Amniotic epithelial cell (primary cell): ENCODE results near the gene TCERG1.
A peak's percentile ranks its signal among the peaks of the same experiment; 100 is the strongest.

ENCODE experiments used
- DNase-seq: peaks from one replicate; pipeline ENCODE4 v3.0.0-alpha.2; 2010; ENCODE audit warnings: low read depth

Gene TCERG1

DNA sequence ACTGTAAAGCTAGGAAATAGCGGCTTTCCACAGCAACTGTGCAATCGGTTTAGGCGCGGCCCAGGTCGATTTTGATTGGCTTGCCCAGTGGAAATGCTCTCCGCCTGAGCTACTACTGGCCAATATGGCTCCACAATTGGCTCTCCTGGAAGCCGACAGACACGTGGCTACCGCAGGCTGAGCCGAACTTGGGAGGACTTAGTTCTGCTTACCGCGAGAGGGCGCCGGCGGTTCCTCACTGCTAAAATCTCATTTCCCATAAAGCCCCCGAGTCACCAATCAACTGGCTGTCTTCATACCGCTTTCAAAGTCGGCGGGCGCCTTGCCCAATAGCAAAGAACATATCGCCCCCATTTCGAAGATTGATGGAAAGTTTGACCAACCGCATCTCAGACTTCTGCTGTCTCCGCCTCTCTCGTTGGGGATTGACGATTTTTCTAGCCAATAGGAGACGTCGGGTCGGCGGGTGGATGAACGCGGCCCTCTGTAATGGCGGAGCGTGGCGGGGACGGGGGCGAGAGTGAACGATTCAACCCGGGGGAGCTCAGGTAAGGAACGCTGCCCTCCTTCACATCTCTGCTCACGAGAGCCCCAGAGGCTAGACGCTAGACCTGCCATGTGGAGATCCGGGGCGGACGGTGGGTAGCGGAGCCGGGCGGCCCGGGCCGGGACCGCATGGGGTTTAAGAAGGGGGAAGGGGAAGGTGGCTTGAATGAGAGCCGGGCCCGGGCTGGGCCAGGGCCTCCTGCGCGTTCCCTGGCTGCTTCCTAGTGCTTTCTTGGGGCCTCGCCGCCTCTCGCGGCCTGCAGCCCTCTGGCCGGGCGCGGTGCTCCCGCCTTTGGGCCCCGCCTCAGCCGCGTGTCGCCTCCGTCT lies at the start of gene TCERG1:
TSS of gene TCERG1 (plus strand) at position 473 of the 873 bp plus-strand sequence. CDS start at position 490, 17 bp downstream.
- DNase-seq: peak; percentile 100

DNA sequence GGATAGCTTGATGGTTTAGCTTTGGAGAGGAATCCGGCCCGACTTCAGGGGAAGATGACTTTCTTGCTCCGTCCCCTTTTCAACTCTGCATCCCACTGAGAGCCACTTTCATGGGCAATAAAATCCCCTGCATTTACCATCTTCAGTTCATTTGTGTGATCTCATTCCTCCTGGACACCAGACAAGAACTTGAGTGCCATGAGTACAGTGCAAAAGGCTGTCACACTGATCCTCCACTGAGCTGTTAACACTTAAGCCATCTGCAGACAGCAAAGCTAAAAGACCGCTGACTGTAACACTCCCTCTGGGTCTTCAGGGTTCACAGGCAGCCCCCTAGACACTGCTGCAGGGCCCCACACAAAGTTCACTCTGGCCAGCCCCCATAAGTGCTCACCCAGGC lies 48.3 kb upstream of the TCERG1 start:
- DNase-seq: no peak

DNA sequence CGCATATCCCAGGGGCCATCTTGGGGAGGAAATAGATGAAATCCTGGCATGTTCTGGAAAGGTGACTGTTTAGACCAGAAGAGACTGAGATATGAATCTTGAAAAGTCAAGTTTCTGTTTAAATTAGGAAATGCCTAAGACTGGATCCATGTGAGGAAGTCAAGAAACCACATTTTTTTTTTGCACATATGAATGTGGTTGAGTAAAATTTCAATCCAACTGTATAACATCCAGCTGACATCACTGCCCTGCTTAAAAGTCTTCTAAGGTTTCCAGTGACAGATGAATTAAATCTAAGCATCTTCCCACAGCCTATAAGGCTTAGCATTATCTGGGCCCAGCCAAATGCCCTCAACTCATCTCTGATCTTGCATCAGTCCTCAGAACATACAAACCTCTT lies 47.7 kb upstream of the TCERG1 start:
- peak; percentile 20 for DNase-seq

DNA sequence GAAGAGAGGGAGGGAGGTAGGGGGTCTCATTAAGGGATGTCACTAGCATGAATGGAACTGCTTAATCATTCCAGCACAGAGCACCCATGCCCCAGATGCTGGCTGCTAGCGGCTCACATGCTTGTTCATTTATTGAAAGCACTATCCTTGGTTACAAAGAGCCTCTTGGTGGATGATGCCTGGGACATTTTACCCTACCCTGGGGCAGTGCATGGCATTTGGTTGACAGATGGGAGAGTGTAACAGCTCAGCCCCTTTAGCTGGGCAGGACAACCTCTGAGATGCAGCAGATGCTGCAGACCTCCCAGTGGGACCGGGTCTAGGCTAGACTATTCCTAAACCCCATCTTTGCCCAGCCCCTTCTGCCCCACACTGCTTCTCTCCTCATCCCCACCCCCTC lies 46.9 kb upstream of the TCERG1 start:
- DNase-seq: no peak

DNA sequence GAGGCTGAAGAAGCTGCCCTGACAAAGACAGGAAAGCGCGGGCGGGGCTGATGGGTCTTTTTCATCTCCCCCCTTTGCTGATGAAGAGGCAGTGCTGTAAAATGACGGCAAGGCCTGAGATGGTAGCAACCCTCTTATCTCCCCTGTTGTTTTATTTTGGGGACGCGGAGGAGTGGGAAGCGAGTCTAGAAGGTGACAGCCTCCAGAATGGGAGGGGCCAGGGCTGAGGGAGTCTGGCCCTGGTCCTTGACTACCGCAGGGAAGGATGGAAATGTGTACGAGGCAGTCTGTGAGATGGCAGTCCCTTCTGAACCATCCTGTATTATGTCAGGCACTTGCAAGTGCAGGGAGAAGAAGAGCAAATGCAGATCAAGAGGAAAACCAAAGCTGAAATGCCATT lies 46.1 kb upstream of the TCERG1 start:
- no peak for DNase-seq

DNA sequence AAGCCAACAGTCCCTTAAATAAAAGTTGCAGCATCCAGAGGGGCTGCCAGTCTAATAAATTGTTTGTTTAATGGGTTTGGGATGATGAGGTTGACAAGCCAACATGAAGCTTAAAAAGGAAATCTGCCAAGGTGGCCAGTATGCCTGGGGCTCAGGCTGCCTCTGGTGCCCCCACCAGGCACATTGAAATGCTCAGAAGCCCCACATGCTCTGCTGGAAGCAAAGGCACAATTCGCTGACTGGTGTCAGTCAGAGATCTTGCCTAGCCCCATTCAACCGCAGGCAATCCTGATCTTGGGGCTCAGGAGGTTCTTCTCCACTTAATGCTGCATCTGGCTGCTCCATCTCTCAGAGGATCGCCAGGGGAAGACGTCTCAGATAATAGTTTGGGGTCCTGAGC lies 44.2 kb upstream of the TCERG1 start:
- DNase-seq: no peak

DNA sequence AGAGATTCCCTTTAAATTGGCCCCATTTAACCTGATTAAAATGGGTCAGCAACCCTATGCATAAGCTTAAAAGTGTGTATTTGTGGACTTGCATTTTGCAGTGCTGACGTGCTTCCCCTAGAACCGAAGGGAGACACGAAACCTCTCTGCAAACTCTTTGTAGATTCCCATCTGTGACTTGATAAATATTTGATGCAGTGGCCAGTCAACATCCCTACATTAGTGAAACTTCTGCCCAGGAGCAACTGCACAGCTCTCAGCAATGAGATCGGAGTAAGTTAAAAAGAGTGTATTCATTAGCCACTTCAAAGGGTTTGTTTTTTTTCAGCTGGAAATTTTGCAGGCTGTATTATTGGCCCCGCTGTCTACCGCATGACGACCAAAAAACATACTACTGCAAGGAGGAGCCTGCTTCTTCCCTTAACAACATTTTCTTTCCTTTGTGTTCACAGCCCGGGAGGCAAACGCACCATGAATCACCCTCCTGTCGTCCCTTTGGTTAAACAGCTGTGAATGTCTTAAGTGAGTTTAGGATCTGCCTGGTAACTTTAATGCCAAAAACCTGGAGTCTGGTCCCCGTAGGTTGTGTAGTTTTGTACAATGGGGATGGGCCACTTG lies 38.0 kb upstream of the TCERG1 start:
- DNase-seq: peak; percentile 14

DNA sequence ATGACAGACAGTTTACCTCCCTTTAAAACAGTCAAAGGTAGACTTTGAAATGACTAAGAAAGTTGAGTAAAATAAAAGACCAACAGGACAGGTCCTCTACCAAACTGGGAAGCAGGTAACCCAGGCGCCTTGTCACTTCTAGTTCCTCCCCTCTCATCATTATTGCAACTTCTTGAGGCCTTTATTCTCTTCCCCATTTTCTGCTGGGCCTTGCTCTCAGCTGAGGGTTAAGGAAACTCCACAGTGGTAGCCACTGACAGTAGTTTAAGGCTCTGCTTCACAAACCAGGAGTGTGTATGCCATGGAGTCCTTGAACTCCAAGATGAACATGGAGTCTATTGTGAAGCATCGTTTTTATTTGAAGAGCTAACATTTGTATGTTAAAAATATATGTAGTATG lies 36.9 kb upstream of the TCERG1 start:
- no peak for DNase-seq

DNA sequence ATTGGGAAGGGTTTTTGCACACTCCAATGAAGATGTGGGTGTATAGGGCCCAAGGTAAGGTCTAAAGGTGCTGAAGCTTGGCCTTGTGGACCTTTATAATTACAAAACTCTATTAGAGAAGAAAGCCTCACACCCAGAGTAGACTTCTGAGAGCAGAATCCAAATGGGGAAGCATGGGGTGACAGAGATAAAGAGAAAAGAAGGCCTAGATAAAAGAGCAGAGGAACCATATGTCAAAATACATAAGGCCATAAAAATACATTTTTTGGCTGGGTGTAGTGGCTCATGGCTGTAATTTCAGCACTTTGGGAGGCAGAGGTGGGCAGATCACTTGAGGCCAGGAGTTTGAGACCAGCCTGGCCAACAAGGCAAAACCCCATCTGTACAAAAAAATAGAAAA lies 27.4 kb upstream of the TCERG1 start:
- no peak for DNase-seq

DNA sequence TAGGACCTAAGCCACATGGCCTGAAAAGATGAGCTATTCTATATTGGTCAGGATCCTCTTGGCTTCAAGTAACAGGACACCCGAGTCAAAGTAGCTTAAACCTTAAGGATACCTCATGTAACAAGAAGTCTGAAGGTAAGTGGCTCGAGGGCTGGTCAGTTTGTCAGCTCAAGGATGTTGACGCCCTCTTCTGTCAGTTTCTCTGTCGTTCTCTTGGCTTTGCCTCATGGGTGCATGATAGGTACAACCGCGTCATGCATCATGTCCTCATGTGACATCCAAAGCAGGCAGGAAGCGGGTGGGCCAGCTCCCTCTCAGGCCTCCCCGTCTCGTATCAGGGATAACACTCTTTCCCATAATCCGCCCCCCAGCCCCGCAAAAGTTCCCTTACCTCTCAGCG lies 22.1 kb upstream of the TCERG1 start:
- no peak for DNase-seq

DNA sequence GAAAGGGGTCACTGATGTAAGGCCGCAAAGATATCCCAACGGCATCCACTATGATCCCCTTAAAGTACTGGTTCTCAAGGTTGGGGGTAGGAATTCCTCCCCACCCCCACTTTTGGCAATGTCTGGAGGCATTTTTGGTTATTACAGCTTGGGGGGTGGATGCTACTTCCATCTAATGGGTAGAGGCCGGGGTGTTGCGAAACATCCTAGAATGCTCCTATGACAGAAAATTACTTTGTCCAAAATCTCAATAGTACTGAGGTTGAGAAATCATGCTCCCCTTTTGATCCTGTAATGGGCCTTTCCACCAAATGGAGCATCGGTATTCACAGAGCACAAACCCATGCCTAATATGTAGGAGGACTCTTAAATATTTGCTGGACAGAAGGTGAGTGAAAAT lies 20.8 kb upstream of the TCERG1 start:
- no peak for DNase-seq

DNA sequence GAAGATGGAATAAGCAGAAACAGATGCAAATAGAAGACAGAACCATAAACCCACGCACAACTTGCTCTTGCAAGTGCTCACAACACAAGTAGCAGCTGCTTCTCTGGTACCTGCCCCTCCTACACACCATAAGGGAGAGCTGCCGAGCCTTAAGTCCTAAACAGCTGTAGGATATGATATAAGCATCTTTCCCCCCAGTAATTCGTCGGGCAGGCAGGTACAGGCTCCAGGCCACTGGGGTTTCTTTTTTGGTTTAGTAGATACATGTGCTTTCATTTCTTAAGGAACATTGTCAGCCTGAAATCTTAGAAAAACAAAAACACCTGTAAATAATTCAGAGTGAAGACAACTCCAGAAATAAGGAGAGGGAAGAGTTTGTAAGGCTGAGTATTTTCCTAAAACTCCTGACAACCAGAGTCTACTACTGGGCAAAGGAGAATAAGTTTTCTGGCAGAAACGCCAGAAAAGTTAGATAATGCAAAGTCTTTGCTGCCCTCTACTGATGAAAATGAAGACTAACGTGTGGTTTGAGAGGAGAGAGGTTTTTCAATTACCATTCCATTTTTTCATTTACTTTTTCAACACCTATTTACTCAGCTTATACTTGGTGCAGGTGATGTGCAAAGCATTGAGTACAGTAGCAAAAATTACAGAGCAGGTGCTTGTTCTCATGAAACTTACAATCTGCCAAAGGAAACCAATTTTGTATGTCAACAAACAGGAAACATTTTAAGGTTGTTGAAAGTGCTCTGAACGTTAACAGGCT lies 20.1 kb upstream of the TCERG1 start:
- DNase-seq: peak; percentile 42

DNA sequence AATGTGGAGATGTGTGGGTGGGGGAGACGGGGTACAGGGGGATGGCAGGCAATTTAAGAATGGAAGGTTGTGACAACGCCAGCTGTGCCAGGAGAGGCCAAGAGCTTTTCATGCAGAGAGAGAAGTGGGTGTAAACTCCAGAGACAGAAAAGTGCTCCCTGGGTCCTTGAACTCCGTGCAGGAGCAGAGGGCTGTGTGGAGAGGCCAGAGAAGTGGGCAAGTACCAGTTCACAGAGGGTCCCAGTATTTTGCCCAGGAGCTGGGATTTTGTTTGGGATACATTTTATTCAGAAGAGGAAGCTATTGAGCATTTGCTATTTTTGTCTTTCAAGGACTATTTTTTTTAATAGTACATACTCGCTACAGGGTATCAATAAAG lies 19.5 kb upstream of the TCERG1 start:
- no peak for DNase-seq

DNA sequence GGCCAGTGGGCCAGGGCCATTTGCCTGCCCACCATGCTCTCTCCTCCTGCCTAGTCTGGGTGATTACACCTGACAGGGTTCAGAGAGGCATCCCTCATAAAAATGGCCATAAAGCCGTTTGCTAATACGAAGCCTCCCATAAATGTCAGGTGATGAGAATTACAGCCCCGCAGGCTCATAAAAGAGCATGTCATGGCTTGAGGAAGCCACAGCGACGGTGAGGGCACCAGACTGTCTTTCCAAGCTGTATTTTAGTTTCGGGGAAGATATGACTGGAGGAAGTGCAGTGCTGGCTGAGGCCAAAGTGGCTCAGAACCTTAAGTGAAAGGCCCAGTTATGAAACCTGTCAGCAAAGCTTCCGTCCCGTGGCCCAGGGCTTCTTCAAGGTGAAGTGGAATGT lies 18.5 kb upstream of the TCERG1 start:
- DNase-seq: no peak

DNA sequence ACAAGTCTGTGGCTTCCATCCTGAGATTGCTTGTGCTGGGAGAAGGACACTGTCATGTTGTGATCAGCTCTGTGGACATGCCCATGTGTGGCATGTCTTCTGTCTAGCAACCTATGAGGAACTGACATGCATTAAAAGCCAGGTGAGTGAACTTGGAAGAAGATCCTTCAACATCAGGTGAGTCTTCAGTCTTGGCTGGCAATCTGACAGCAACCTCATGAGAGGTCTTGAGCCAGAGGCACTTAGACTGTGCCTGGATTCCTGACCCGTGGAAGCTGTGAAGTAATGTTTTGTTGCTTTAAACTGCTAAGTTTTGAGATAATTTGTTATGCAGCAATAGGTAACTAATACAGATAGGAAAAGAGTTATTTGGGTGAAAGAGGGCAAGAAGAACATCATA lies 6.8 kb upstream of the TCERG1 start:
- no peak for DNase-seq

DNA sequence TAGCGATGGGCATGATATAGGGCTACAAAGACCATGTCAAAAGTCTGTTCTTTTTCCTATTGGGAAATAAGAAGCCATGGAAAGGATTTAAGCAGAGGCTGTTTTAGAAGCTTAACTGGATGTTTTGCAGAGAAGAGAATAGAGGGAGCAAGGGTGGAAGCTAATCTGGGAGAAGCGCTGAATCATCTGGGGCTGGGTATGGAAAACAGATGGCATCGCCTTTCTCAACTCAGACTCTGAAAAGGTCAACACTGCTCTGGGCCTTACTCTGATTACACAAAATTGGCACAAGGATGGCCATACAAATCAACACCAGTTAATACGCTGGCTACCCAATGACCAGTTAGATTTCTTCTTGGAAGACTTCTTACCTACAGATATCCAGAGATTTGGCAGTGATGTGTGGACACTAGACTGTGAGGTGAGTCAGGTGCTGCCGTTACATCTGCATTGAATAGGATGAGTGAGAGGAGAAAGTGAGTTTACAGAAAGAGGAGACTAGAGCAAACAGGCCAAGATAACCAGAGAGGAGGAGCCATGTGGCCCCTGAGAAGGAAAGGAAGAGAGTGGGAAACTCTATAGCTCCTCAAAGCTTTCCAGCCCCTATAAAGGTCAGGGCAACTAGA lies 6.2 kb upstream of the TCERG1 start:
- DNase-seq: peak; percentile 77

DNA sequence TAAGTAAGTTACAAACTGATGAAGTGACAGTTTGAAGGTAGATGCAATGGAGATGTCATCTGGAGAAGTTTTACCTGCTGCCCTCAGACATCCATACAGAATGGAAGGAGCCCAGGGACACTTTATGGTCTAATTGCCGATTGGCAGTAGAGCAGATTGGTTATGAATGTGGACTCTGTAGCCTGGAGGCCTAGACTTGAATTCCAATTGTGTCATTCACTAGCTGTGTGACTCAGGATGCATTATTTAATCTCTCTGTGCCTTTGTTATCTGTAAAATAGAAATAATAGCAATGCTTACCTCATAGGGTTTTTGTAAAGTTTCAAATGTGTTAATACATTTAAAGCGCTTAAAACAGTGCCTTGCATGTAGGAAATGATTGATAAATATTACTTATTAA lies 5.2 kb upstream of the TCERG1 start:
- DNase-seq: peak; percentile 17

DNA sequence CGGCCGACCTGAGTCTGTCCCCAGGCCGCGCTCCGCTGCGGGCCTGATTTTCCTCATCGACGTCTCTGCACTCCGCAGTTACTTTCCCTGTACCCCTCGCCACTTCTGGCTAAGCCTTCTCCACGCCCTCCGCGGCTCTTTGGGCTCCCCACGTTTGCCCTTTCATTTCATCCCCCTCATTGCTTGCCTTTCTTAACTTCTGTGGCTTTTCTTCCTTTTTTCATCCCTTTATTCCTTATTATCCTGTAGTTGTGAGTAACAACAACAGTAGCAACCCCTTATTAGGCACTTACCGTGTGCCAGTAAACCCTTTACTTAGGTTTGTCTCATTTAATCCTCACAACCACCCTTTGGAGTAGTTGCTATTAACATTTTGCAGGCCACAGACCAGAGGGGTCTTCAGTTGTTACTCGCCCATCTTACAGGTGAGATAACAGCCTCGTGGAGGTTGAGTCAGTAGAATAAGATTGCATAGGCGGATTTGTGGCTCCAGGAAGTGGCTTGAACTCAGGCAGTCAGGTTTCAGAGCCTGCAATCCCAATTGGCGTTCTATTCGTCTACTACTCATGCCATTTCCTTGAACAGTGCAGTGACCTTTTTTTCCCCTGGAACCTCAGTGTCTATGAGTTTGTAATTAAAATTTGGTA lies 724 bp downstream of the TCERG1 start:
- DNase-seq: peak; percentile 51

DNA sequence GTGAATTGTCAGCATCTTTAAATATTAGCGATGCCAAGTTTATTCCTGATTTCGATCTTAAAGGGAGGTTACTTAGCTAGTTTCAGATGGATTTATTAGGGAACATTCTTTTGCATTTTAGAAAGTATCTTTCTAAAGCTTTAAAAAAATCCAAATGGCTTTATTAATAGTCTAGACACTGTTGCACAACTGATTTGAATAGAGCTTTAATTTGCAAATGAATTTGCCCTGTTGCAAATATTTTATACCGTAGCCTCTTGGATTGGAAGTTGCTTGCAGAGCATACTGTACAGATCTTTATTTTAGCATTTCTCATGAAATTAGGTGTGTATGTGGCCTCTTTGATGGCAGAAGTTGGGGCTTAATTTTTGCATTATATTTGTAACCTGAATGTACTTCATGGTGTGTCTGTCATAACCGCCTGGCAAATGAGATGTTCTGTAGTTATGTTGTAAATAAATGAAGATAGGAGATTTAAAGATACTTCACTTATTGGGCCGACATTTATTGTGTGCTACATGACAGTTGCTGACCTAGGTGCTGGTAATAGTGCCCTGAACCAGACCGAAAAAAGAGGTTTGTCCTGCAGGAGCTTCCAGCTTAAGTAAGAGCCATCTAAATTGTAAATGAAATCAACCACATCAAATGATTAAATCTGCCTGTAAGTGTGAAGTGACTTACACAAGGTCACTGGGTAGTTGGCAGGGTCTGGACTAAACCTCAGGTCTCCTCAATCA lies 1.8 kb downstream of the TCERG1 start:
- DNase-seq: no peak

DNA sequence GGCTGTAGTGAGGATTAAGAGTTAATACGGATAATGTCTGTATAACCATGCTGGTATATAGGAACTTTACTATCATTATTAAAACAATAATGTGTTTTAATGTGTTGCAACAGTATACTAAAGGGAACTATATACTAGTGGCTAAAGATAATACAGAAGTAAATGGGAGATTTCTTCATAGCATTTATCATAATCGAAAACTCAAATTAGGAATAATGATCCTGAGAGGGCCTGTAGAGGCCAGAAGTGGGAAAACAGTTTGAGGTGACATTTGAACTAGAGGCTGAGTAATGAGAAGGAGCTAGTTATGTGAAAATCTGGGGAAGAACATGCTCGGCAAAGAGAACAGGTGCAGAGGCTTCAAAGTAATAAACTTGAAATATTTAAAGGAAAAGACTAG lies 2.9 kb downstream of the TCERG1 start:
- DNase-seq: no peak

DNA sequence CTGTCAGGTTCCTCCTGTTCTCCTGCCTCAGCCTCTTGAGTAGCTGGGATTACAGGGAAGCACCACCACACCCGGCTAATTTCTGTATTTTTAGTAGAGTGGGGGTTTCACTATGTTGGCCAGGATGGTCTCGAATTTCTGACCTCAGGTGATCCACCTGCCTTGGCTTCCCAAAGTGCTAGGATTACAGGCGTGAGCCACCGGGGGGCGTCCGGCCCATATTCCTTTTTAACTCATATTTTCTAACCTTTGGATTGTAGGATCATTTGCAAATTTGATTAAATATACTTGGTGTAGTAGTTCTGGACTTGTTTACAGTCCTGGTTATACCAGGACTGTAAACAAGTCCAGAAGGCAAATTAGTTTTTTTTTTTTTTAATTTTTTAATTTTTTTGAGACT lies 4.3 kb downstream of the TCERG1 start:
- no peak for DNase-seq
